A549 (cell line): ENCODE results near the gene NR2E1.

Source experiments
- CBX8 ChIP-seq: fragments of 200-600 bp; sonication (generic); IDR thresholded peaks from 2 replicates; pipeline ENCODE4 v1.6.1; 2016
- CEBPB ChIP-seq, 2 experiments: fragments of >200 bp in 1 of 2; sonication (Bioruptor Twin) in 1 of 2; formaldehyde crosslinking in 1 of 2; IDR thresholded peaks; 2 replicates each; pipeline ENCODE4 v1.6.1; 2012 to 2016
- EHMT2 ChIP-seq: fragments of 200-600 bp; sonication (generic); IDR thresholded peaks from 2 replicates; pipeline ENCODE4 v1.6.1; 2016; ENCODE audit warnings: antibody characterized with exemption, low read depth, mild to moderate bottlenecking, moderate library complexity
- EP300 ChIP-seq, 2 experiments: fragments of >200 bp; sonication (Bioruptor Twin); formaldehyde crosslinking; IDR thresholded peaks; 2 replicates in 1 of 2; 3 replicates in 1 of 2; pipeline ENCODE4 v1.6.1; 2016 to 2017
- HDAC2 ChIP-seq: fragments of 200-600 bp; sonication (generic); IDR thresholded peaks from 2 replicates; pipeline ENCODE4 v1.6.1; 2016
- KDM5A ChIP-seq: fragments of 200-600 bp; sonication (generic); IDR thresholded peaks from 2 replicates; pipeline ENCODE4 v1.6.1; 2016; ENCODE audit warnings: antibody characterized with exemption, mild to moderate bottlenecking
- POLR2A ChIP-seq: IDR thresholded peaks from 2 replicates; pipeline ENCODE4 v1.6.1; 2012; ENCODE audit warnings: mild to moderate bottlenecking, low read length
- POLR2AphosphoS2 ChIP-seq: conservative IDR thresholded peaks from 2 replicates; pipeline ENCODE4 v1.6.1; 2012; ENCODE audit warnings: low read length, improper control_type of control experiment, inconsistent platforms
- RAD21 ChIP-seq, 2 experiments: fragments of >200 bp in 1 of 2; sonication (Bioruptor Twin) in 1 of 2; formaldehyde crosslinking in 1 of 2; IDR thresholded peaks in 1 of 2; conservative IDR thresholded peaks in 1 of 2; 2 replicates in 1 of 2; 3 replicates in 1 of 2; pipeline ENCODE4 v1.6.1; 2012 to 2018; ENCODE audit warnings: inconsistent platforms in 1 of 2
- RCOR1 ChIP-seq: fragments of 150-350 bp; IDR thresholded peaks from 2 replicates; pipeline ENCODE4 v1.6.1; 2014; ENCODE audit warnings: antibody characterized with exemption, low read length, low read depth
- ZSCAN20 ChIP-seq: fragments of 250-450 bp; sonication (Bioruptor Pico); IDR thresholded peaks from 2 replicates; pipeline ENCODE4 v1.8.0; 2022; ENCODE audit warnings: mild to moderate bottlenecking, moderate library complexity
- TF ChIP-seq, protein P1 (sequence below): fragments of >200 bp; sonication (Bioruptor Twin); formaldehyde crosslinking; IDR thresholded peaks from 3 replicates; pipeline ENCODE4 v1.5.1; 2016
- TF ChIP-seq, protein P2 (sequence below): fragments of 450-650 bp; IDR thresholded peaks from 2 replicates; pipeline ENCODE4 v1.6.1; 2014; ENCODE audit warnings: antibody characterized with exemption
- TF ChIP-seq, protein P3 (sequence below): fragments of 200-600 bp; sonication (generic); IDR thresholded peaks from 2 replicates; pipeline ENCODE4 v1.6.1; 2016; ENCODE audit warnings: antibody characterized with exemption, mild to moderate bottlenecking, moderate library complexity

- TF ChIP-seq, protein P1, sequence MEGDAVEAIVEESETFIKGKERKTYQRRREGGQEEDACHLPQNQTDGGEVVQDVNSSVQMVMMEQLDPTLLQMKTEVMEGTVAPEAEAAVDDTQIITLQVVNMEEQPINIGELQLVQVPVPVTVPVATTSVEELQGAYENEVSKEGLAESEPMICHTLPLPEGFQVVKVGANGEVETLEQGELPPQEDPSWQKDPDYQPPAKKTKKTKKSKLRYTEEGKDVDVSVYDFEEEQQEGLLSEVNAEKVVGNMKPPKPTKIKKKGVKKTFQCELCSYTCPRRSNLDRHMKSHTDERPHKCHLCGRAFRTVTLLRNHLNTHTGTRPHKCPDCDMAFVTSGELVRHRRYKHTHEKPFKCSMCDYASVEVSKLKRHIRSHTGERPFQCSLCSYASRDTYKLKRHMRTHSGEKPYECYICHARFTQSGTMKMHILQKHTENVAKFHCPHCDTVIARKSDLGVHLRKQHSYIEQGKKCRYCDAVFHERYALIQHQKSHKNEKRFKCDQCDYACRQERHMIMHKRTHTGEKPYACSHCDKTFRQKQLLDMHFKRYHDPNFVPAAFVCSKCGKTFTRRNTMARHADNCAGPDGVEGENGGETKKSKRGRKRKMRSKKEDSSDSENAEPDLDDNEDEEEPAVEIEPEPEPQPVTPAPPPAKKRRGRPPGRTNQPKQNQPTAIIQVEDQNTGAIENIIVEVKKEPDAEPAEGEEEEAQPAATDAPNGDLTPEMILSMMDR: no peak
- TF ChIP-seq ZSCAN20 (CRISPR knock-in tag) (no peak), POLR2A (no peak), HDAC2 (no peak), EP300 (IDR thresholded peaks at IDR 0.05) (no peak), RAD21 (conservative IDR thresholded peaks at IDR 0.05 in 1 of 2, IDR thresholded peaks at IDR 0.05 in 1 of 2) (no peak), CEBPB (IDR thresholded peaks at IDR 0.05) (no peak), POLR2AphosphoS2 (no peak), CBX8 (no peak), EHMT2 (no peak), KDM5A (no peak), RCOR1 (no peak)
- TF ChIP-seq, protein P2, sequence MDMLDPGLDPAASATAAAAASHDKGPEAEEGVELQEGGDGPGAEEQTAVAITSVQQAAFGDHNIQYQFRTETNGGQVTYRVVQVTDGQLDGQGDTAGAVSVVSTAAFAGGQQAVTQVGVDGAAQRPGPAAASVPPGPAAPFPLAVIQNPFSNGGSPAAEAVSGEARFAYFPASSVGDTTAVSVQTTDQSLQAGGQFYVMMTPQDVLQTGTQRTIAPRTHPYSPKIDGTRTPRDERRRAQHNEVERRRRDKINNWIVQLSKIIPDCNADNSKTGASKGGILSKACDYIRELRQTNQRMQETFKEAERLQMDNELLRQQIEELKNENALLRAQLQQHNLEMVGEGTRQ: no peak
- TF ChIP-seq, protein P3, sequence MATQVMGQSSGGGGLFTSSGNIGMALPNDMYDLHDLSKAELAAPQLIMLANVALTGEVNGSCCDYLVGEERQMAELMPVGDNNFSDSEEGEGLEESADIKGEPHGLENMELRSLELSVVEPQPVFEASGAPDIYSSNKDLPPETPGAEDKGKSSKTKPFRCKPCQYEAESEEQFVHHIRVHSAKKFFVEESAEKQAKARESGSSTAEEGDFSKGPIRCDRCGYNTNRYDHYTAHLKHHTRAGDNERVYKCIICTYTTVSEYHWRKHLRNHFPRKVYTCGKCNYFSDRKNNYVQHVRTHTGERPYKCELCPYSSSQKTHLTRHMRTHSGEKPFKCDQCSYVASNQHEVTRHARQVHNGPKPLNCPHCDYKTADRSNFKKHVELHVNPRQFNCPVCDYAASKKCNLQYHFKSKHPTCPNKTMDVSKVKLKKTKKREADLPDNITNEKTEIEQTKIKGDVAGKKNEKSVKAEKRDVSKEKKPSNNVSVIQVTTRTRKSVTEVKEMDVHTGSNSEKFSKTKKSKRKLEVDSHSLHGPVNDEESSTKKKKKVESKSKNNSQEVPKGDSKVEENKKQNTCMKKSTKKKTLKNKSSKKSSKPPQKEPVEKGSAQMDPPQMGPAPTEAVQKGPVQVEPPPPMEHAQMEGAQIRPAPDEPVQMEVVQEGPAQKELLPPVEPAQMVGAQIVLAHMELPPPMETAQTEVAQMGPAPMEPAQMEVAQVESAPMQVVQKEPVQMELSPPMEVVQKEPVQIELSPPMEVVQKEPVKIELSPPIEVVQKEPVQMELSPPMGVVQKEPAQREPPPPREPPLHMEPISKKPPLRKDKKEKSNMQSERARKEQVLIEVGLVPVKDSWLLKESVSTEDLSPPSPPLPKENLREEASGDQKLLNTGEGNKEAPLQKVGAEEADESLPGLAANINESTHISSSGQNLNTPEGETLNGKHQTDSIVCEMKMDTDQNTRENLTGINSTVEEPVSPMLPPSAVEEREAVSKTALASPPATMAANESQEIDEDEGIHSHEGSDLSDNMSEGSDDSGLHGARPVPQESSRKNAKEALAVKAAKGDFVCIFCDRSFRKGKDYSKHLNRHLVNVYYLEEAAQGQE: no peak
These were observed 8.4 kb upstream of the NR2E1 start for GRCh38 chr6:108157234-108157980.
